HG02870 (cell line): ENCODE measurements around the gene AFF3.
A peak's percentile ranks its signal among the peaks of the same experiment; 100 is the strongest.

Experiments used
- ATAC-seq: cut with Tn5 transposase; IDR thresholded peaks from one replicate; pipeline ENCODE4 v1.9.1; 2021; ENCODE audit warnings: mild to moderate bottlenecking, moderate library complexity; ENCODE audit not compliant: unreplicated experiment

Gene AFF3

GRCh38 chr2:100151310-100151709, 8.9 kb upstream of the AFF3 start:
- ATAC-seq: peak; percentile 91

GRCh38 chr2:100148883-100149282, 6.5 kb upstream of the AFF3 start:
- no peak for ATAC-seq

DNA sequence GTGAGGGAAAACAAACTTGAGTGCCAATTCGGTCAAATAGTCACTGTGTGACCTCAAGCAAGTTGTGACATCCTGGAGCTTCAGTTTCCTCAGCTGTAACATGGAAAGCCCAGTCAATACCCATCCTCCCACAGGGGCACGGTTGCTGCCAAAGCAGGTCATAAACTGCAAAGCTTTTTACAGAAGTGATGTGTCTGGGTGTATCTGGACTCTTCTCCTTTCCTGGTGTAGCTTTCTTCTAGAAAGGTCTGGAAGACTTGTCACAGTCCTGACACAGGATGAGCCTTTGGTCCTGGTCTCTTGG, 4.2 kb upstream of the AFF3 start:
- no peak for ATAC-seq

DNA sequence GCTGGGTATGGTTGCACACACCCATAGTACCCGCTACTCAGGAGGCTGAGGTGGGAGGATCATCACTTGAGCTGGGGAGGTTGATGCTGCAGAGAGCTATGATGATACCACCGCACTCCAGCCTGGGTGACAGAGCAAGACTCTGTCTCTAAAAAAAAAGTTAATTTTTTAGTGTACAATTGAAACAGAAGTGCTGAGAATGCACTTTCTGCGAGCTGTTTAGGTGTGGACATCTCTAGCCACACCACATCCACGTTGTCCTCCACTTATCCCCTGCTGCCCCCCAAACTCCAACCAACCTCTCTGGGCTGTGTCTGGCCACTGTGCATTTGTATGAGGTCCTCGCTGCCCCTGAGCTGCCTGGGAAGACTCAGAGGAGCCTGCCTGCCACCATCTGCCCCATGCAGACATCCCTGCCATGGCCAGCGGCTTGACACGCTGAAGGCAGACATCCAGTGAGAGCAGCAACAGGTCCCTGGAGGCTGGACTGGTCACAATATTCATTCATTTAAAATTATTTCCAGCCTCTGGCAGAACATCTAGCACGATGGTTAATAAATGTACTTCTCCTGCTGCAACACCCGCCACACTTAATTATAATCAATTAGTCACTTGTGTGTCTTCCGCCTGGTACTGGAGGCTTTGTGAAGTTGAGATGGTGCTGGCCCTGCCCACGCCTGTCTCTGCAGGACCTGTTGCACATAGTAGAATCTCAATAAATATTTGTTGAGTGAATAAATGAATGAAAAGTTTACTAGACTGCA, 3.7 kb upstream of the AFF3 start:
- no peak for ATAC-seq

DNA sequence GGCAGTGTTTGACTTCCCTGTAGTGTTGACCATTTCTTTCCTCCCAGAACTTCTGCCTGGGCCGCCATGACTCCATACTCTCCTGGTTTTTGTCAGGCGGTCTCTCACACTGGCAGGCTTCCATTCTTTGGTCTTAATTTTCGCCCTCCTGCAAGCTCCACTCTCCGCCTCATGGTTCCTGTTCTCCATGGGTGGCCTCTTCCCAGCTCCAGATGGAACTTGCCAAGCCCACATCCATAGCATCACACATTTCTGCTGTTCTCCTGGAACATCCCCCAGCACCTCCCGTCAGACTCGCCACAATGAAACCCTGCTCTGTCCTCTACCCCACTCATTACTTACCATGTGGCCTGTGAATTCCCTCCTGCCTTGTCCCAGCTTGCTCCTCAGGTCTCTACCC, 896 bp upstream of the AFF3 start:
- no peak for ATAC-seq

GRCh38 chr2:100141906-100142305, 484 bp downstream of the AFF3 start:
- ATAC-seq: no peak

DNA sequence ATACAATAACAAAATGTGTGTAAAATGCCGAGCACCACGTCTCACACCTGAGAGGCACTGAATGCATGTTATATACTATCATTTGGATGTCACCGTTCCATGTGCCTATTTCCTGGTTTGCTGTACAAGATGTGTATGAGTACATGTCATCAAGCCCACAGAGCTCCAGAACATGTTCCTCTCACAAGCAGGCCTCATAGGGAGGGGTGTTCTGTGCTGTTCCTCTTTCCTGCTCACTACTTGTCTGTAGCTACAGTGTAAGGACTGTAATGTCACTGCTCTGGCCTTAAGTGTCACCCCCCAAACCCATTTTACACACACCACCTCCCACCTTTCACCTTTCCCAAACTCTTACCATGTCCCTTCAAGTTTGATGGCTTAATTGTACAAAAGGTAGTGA, 1.8 kb downstream of the AFF3 start:
- no peak for ATAC-seq

- ATAC-seq: no peak
These were observed 4.4 kb downstream of the AFF3 start for GRCh38 chr2:100137866-100138570.

- no peak for ATAC-seq
These were observed 5.1 kb downstream of the AFF3 start for GRCh38 chr2:100137318-100137717.

DNA sequence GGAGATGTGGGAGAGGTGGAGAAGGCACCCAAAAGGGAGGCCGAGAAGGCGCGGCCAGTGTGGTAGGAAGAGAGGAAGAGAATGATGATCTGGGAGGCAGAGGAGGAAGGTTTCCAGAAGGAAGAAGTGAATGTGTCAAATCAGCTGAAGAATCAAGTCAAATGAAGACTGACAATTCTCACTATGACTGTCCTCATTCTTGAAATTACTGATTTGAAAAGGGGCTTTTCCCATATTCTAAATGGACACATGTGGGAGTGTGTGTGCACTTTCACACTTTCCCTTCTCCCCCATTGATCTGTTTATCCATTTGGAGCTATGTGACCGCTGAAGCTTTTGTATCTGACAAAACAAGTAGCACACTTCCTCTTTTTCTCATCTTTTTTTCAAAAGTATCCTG, 6.1 kb downstream of the AFF3 start:
- ATAC-seq: no peak

DNA sequence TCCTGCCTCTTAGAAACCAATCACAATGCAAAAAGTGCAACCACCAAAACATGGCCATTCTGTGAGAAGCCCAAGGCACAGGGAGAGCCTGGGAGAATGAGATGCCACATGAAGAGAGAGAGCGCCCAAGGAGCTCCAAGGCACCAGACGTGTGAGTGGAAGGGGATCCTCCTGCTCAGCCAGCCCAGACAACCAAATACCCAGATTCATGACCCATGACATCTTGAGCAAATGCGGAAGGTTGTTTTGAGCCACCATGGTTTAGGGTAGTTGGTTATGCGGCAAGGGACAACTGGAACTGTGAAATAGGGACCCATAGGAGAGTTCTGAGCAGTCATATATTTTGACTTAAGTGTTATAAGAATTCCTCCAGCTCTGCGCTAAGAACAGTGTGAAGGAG, 7.0 kb downstream of the AFF3 start:
- ATAC-seq: no peak

GRCh38 chr2:100130595-100131391, 11.6 kb downstream of the AFF3 start:
- peak; percentile 68 for ATAC-seq

DNA sequence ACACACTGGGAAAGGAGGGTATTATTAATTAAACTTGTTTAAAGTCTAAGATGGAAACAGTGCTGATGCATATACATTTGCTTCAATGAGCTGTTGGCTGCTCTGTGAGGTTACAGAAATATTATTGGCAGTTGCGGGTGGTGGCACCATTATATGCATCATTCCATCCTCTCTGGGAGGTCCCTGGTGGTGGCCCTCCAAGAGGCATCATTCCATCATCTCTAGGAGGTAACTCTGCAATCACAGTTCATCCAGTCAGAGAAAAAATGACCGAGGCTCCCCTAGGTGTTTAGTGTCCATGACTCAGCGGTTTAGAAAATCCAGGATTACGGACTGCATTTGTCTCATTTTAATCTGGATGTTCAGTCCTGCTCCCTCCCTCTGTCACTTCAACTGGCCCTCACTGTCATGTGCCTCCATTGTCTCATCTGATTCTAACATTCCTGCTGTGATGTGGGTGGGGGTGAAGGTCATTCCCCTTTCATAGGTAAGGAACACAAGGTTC, 15.4 kb downstream of the AFF3 start:
- ATAC-seq: no peak

- ATAC-seq: no peak
These were observed 16.2 kb downstream of the AFF3 start for GRCh38 chr2:100126201-100126600.

GRCh38 chr2:100125626-100126025, 16.8 kb downstream of the AFF3 start:
- ATAC-seq: no peak

GRCh38 chr2:100124761-100125160, 17.6 kb downstream of the AFF3 start:
- no peak for ATAC-seq

DNA sequence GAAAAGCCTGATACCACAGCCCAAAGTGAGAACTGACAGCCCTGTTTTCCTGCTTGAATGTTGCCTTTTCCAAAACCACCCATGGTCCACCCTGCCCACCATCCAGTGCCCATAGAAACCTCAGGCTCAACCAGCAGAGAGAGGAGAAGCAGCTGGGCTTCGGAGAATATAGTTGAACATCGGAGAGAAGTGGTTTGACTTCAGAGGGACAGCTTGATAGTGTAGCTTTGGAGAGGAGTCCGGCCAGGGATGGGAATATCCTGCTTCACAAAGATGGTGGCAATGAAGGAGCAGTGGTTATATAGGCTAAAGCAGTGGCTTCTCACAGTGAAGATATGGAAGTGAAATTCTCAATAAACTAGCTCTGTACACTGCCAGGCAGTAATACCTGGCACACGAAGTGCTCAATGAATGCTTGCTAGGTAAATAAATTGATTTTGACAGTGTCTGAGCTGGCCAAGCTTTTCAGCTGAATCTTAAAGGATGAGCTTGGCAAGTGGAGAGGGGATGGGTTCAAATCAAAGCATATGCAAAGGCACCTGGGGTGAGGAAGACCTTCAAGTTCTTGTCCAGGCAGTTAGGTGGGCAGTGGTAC, 21.2 kb downstream of the AFF3 start:
- no peak for ATAC-seq

DNA sequence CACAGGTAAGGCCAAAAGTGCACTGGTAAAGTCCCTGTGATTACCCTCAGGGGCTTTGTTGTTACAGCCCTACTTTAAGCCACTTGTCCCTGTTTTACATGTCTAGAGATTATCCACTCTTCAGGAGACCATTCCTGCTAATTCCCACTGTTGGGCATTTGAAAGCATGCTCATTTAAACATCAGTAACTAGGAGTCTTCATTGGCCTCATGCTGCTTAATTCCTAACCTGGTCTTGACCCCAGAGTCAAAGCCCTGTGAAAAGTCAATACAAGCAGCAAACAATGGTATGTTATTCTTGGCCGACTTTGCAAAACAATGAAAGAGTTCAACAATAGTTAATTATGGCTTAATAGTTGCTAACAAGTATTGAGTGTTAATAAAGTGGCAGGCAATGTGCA, 23.2 kb downstream of the AFF3 start:
- no peak for ATAC-seq

GRCh38 chr2:100113990-100114433, 28.4 kb downstream of the AFF3 start:
- ATAC-seq: peak; percentile 90

GRCh38 chr2:100110614-100111000, 31.8 kb downstream of the AFF3 start:
- no peak for ATAC-seq

- ATAC-seq: no peak
These were observed 32.3 kb downstream of the AFF3 start for GRCh38 chr2:100109986-100110613.
